ENCODE measurements around the gene AQP12B.
"Not testable (repeated sequence)": the region's sequence is repeated elsewhere in the genome, so short reads cannot be mapped to it uniquely, and the experiment has no call there.

AQP12B gene

GRCh38 chr2:240680185-240680584 lies 2.5 kb downstream of the AQP12B start:
- DNase-seq, result not testable (repeated sequence)

GRCh38 chr2:240678909-240679308 lies 3.8 kb downstream of the AQP12B start:
- DNase-seq, result not testable (repeated sequence)

- DNase-seq, result not testable (repeated sequence)
These were observed 4.6 kb downstream of the AQP12B start for GRCh38 chr2:240678043-240678442.

GRCh38 chr2:240675345-240675744 lies 7.3 kb downstream of the AQP12B start:
- DNase-seq, result not testable (repeated sequence)

- DNase-seq, result not testable (repeated sequence)
These were observed 8.1 kb downstream of the AQP12B start for GRCh38 chr2:240674461-240675184.

GRCh38 chr2:240672701-240673190 lies 9.9 kb downstream of the AQP12B start:
- no peak for DNase-seq

- no peak for DNase-seq
These were observed 10.5 kb downstream of the AQP12B start for GRCh38 chr2:240672076-240672700.

GRCh38 chr2:240670950-240671349 lies 11.7 kb downstream of the AQP12B start:
- no peak for DNase-seq

- DNase-seq, result no peak
These were observed 12.3 kb downstream of the AQP12B start for GRCh38 chr2:240670402-240670801.

GRCh38 chr2:240664622-240665021 lies 18.1 kb downstream of the AQP12B start:
- no peak for DNase-seq

GRCh38 chr2:240663546-240664190 lies 19.0 kb downstream of the AQP12B start:
- DNase-seq, result no peak

GRCh38 chr2:240662681-240663080 lies 20.0 kb downstream of the AQP12B start:
- no peak for DNase-seq

- DNase-seq, result not testable (repeated sequence)
These were observed 22.8 kb downstream of the AQP12B start for GRCh38 chr2:240659883-240660282.

- no peak for DNase-seq
These were observed 26.5 kb downstream of the AQP12B start for GRCh38 chr2:240655931-240656886.

GRCh38 chr2:240651185-240651584 lies 31.5 kb downstream of the AQP12B start:
- no peak for DNase-seq

- DNase-seq, result no peak
These were observed 32.3 kb downstream of the AQP12B start for GRCh38 chr2:240650254-240650965.

- DNase-seq, result no peak
These were observed 33.4 kb downstream of the AQP12B start for GRCh38 chr2:240649331-240649730.

- no peak for DNase-seq
These were observed 33.9 kb downstream of the AQP12B start for GRCh38 chr2:240648650-240649275.

GRCh38 chr2:240648155-240648649 lies 34.5 kb downstream of the AQP12B start:
- DNase-seq, result no peak

- no peak for DNase-seq
These were observed 35.1 kb downstream of the AQP12B start for GRCh38 chr2:240647503-240648154.

Data from NCI-H524 treated with DMSO at 0.1 percent for 48 hours (cell line).